Testis (tissue), 2 donors: ENCODE results near the gene TLCD1.

ENCODE experiments used
- CTCF ChIP-seq, 3 experiments: fragments of 450-650 bp in 2 of 3; fragments of 200-600 bp in 1 of 3; sonication (generic) in 1 of 3; IDR thresholded peaks; one replicate each; pipeline ENCODE4 v1.5.1; 2016 to 2019; ENCODE audit warnings: antibody characterized with exemption in 3 of 3, mild to moderate bottlenecking in 2 of 3, moderate library complexity in 1 of 3
- POLR2A ChIP-seq: fragments of 450-650 bp; IDR thresholded peaks from one replicate; pipeline ENCODE4 v1.6.1; 2017; ENCODE audit warnings: antibody characterized with exemption, mild to moderate bottlenecking, moderate library complexity

- no peak for TF ChIP-seq CTCF (IDR thresholded peaks at IDR 0.05)
- TF ChIP-seq POLR2A = no peak
These were observed 7.3 kb upstream of the TLCD1 start for GRCh38 chr17:28733346-28733745.
